ENCODE data around the gene DNALI1.
"Not testable (repeated sequence)": the region's sequence is repeated elsewhere in the genome, so short reads cannot be mapped to it uniquely, and the experiment has no call there.

The DNALI1 gene

DNA sequence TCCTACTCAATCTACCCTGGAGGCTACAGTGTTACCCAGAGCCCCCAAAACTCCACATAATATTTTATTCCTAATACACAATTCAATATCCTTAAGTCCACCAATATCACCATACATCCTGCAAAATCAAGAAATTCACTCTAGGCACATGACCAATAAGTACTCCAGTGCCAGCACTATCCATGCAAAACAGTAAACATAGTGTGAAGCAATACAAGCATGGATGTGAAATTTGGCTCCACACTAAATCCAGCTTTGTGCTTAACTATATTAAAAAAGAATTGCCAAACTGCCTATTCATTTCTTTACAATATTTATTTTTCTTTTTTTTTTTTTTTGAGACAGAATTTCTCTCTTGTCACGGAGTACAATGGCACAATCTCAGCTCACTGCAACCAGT is 39.2 kb upstream of the DNALI1 start:
- POLR2A ChIA-PET = no interaction called here

DNA sequence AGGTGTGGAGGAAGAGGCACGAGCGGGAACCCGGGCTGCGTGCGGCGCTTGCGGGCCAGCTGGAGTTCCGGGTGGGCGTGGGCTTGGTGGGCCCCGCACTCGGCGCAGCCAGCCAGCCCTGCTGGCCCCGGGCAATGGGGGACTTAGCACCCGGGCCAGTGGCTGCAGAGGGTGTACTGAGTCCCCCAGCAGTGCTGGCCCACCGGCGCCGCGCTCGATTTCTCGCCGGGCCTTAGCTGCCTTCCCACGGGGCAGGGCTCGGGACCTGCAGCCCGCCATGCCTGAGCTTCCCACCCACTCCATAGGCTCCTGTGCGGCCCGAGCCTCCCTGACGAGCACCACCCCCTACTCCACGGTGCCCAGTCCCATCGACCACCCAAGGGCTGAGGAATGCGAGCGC is 38.5 kb upstream of the DNALI1 start:
- POLR2A ChIA-PET; CTCF ChIA-PET; DNase-seq (ENCODE audit: extremely low spot score): not testable (repeated sequence)

More for the DNA sequence above, 39.2 kb upstream of the DNALI1 start:
- TF ChIP-seq HDGF (IDR thresholded peaks at IDR 0.05; ENCODE audit: borderline replicate concordance) (no peak), NFRKB (IDR thresholded peaks at IDR 0.05) (no peak)
- DNase-seq (ENCODE audit: extremely low spot score) = no peak
- CTCF ChIA-PET = no interaction called here

DNA sequence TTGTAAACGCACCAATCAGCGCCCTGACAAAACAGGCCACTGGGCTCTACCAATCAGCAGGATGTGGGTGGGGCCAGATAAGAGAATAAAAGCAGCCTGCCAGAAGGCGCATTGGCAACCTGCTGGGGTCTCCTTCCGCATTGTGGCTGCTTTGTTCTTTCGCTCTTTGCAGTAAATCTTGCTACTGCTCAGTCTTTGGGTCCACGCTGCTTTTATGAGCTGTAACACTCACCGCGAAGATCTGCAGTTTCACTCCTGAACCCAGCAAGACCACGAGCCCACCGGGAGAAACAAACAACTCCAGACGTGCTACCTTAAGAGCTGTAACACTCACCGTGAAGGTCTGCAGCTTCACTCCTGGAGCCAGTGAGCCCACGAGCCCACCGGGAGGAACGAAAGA is 37.8 kb upstream of the DNALI1 start:
- DNase-seq (ENCODE audit: extremely low spot score); POLR2A ChIA-PET; CTCF ChIA-PET: not testable (repeated sequence)

DNA sequence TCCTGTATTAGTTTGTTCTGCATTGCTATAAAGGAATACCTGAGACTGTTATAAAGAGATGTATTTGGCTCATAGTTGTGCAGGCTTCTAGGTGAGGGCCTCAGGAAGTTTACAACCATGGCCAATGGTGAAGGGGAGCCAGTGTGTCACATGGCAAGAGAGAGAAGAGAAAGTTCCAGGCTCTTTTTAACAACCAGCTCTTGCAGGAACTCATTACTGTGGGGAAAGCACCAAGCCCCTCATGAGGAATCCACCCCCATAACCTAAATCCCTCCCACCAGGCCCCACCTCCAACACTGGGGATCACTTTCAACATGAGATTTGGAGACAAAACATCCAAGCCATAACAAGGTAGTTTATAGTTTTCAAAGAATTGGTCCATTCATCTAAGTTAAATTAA is 37.1 kb upstream of the DNALI1 start:
- TF ChIP-seq, protein P1, sequence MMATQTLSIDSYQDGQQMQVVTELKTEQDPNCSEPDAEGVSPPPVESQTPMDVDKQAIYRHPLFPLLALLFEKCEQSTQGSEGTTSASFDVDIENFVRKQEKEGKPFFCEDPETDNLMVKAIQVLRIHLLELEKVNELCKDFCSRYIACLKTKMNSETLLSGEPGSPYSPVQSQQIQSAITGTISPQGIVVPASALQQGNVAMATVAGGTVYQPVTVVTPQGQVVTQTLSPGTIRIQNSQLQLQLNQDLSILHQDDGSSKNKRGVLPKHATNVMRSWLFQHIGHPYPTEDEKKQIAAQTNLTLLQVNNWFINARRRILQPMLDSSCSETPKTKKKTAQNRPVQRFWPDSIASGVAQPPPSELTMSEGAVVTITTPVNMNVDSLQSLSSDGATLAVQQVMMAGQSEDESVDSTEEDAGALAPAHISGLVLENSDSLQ (IDR thresholded peaks at IDR 0.05) = no peak
- no peak for TF ChIP-seq FOXM1 (IDR thresholded peaks at IDR 0.05; ENCODE audit: borderline replicate concordance)
- TF ChIP-seq FOXA1 (IDR thresholded peaks at IDR 0.05) = no peak
- no peak for TF ChIP-seq ARNT (IDR thresholded peaks at IDR 0.05)
- TF ChIP-seq TARDBP (IDR thresholded peaks at IDR 0.05) = no peak
- TF ChIP-seq NFRKB (IDR thresholded peaks at IDR 0.05) = no peak
- no peak for TF ChIP-seq LEF1 (IDR thresholded peaks at IDR 0.05; ENCODE audit: borderline replicate concordance)
- TF ChIP-seq SP1 (IDR thresholded peaks at IDR 0.05) = no peak
- TF ChIP-seq SUZ12 (IDR thresholded peaks at IDR 0.05) = no peak
- TF ChIP-seq CTBP1 (IDR thresholded peaks at IDR 0.05; ENCODE audit: borderline replicate concordance) = no peak
- no peak for TF ChIP-seq BHLHE40 (IDR thresholded peaks at IDR 0.05; ENCODE audit: borderline replicate concordance)
- no peak for TF ChIP-seq FOXK2 (IDR thresholded peaks at IDR 0.05)
- TF ChIP-seq HDGF (IDR thresholded peaks at IDR 0.05; ENCODE audit: borderline replicate concordance) = no peak
- TF ChIP-seq ELF4 (IDR thresholded peaks at IDR 0.05) = no peak
- TF ChIP-seq L3MBTL2 (conservative IDR thresholded peaks at IDR 0.05) = no peak
- no peak for TF ChIP-seq ZNF384 (IDR thresholded peaks at IDR 0.05)
- CTCF ChIA-PET = no interaction called here
- POLR2A ChIA-PET = no interaction called here

DNA sequence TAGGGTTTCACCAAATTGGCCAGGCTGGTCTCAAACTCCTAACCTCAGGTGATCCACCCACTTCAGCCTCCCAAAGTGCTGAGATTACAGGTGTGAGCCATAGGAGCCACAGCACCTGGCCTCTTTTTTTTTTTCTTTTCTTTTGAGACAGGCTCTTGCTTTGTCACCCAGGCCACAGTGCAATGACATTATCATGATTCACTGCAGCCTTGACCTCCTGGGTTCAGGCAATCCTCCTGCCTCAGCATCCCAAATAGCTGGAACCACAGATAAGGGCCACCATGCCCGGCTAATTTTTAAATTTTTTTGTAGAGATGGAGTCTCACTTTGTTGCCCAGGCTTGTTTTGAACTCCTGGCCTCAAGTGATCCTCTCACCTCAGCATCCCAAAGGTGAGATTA is 26.9 kb upstream of the DNALI1 start:
- POLR2A ChIA-PET; DNase-seq (ENCODE audit: extremely low spot score); CTCF ChIA-PET: not testable (repeated sequence)

More for the DNA sequence above, 37.1 kb upstream of the DNALI1 start:
- DNase-seq (ENCODE audit: extremely low spot score) = no peak

DNA sequence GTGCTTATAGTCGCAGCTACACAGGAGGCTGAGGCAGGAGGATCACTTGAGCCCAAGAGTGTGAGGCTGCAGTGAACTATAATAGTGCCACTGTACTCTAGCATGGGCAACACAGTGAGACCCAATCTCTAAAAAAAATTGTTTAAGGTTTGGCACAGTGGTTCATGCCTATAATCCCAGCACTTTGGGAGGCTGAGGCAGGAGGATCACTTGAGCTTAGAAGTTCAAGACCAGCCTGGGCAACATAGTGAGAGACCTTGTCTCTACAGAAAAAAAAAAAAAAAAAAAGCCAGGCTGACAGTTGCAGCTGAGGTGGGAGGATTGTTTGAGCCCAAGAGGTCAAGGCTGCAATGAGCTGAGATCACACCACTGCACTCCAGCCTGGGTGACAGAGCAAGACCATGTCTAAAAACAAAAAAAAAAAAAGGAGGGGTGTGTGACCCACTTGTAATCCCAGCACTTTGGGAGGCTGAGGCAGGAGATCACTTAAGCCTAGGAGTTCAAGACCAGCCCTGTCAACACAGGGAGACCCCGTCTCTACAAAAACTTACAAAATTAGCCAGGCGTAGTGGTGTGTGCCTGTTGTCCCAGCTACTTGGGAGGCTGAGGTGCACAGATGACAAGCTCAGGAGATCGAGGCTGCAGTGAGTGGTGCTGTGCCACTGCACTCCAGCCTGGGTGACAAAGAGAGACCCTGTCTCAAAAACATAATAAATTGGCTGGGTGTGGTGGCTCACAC is 24.2 kb upstream of the DNALI1 start:
- CTCF ChIA-PET; DNase-seq (ENCODE audit: extremely low spot score): not testable (repeated sequence)
- POLR2A ChIA-PET = interaction anchor here (0.8 kb wide), 1 partner anchor 18 kb away, joined by 5 read pairs; the partner anchor contains the start of gene MEAF6

DNA sequence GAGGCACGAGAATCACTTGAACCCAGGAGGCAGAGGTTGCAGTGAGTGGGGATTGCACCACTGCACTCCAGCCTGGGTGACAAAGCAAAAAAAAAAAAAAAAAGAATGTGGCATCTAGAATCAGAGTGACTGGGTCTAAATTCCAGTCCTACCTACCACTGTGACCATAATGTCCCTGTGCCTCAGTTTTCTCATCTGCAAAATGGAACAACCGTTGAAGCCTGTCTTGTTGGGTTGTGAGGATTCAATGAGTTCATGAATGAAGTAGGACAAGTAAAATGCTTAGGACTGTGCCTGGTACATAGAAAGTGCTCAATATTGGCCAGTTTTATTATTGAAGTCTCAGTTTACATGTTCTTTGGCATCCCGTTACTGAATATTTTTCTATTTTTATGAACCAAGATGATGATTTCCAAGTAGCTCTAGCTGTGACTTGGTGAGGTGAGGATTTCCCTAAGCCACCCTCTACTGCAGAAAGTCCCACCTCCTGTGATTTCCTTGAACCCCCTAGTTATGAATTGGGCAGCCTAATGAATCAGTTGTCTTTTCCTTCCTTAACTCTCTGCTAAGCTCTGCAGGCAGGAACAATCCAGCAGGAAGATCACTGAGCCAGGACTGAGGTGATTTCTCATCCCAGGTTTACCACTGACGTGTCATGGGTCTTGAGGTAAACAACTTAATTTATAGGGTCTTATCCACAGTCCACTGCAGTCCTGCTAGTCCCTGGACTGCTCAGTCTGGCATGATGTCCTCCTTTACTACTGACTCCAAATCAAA is 23.2 kb upstream of the DNALI1 start:
- DNase-seq (ENCODE audit: extremely low spot score) = no peak
- ChIA-PET CTCF (no interaction called here), POLR2A (no interaction called here)
- TF ChIP-seq ARNT (IDR thresholded peaks at IDR 0.05) (no peak), ELF4 (IDR thresholded peaks at IDR 0.05) (no peak), TARDBP (IDR thresholded peaks at IDR 0.05) (no peak), L3MBTL2 (conservative IDR thresholded peaks at IDR 0.05) (no peak), FOXA1 (IDR thresholded peaks at IDR 0.05) (no peak), ZNF384 (IDR thresholded peaks at IDR 0.05) (no peak), FOXK2 (IDR thresholded peaks at IDR 0.05) (no peak), BHLHE40 (IDR thresholded peaks at IDR 0.05; ENCODE audit: borderline replicate concordance) (no peak), SP1 (IDR thresholded peaks at IDR 0.05) (no peak), LEF1 (IDR thresholded peaks at IDR 0.05; ENCODE audit: borderline replicate concordance) (no peak), CTBP1 (IDR thresholded peaks at IDR 0.05; ENCODE audit: borderline replicate concordance) (no peak), FOXM1 (IDR thresholded peaks at IDR 0.05; ENCODE audit: borderline replicate concordance) (no peak), SUZ12 (IDR thresholded peaks at IDR 0.05) (no peak), HDGF (IDR thresholded peaks at IDR 0.05; ENCODE audit: borderline replicate concordance) (no peak), NFRKB (IDR thresholded peaks at IDR 0.05) (no peak)
- TF ChIP-seq, protein P1 (IDR thresholded peaks at IDR 0.05) = no peak

DNA sequence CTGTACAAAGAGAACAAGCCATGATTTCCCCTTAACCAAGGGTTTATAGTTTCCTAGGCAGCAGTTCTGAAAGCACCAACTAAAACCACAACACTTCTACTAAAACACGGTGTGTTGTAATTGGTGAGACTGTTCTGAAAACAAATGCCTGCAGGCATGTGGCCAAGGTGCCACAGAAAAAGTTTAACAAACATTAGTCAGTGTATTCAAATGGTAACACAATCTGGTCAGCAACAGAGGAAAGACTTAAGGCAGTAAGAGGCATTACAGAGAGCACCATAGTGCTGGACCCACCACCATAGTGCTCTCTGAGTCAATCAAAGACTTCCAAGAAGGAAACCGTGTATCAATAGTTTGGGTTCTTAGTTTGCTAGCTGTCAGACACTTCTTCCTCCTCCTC is 19.4 kb upstream of the DNALI1 start:
- DNase-seq (ENCODE audit: extremely low spot score) = no peak
- TF ChIP-seq L3MBTL2 (conservative IDR thresholded peaks at IDR 0.05) (no peak), SP1 (IDR thresholded peaks at IDR 0.05) (no peak), TARDBP (IDR thresholded peaks at IDR 0.05) (no peak), FOXA1 (IDR thresholded peaks at IDR 0.05) (no peak), CTBP1 (IDR thresholded peaks at IDR 0.05; ENCODE audit: borderline replicate concordance) (no peak)
- ChIA-PET CTCF (no interaction called here), POLR2A (no interaction called here)

DNA sequence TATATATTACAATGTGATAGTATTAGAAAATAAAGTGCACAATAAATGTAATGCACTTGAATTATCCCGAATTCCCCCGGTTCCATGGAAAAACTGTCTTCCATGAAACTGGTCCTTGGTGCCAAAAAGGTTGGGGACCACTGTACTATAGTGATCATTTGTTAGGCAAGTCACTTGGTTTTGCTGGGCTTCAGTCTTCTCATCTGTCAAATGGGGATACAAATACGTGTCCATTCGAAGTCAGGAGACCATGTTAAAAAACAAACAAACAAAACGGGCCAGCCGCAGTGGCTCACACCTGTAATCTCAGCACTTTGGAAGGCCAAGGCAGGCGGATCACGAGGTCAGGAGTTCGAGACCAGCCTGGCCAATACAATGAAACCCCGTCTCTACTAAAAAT is 17.6 kb upstream of the DNALI1 start:
- DNase-seq (ENCODE audit: extremely low spot score); CTCF ChIA-PET: not testable (repeated sequence)
- POLR2A ChIA-PET = interaction anchor here (1.0 kb wide), 1 partner anchor 15 kb away, joined by 3 read pairs; the partner anchor contains the start of gene SNIP1

All from HEK293T (cell line).